Esophagus mucosa (tissue), 1 donor: ENCODE measurements around the gene LSS. TPM values are rescaled to one million over a fixed set of nuclear protein-coding genes. Genes with fewer than 3 reads are reported as not detected.
A peak's percentile ranks its signal among the peaks of the same experiment; 100 is the strongest.
"Not testable (repeated sequence)": the region's sequence is repeated elsewhere in the genome, so short reads cannot be mapped to it uniquely, and the experiment has no call there.

Experiments used
- ATAC-seq: fragments of 200-7000 bp; cut with Tn5 transposase; one replicate; pipeline ENCODE4 v1.9.1; 2020
- total RNA-seq: library from RNA; stranded (reverse); gene quantifications from one replicate; pipeline ENCODE4 v1.2.4, GENCODE V29; 2023
- donor health status: DM: yes; HTN: yes; CAD: no.

The LSS gene
- total RNA-seq, 1 donor from 2014 or later, result 92.6 TPM

GRCh38 chr21:46151989-46152926 lies 76.3 kb downstream of the LSS start:
- ATAC-seq, result no peak

- ATAC-seq, result no peak
These were observed 77.1 kb downstream of the LSS start for GRCh38 chr21:46151261-46151988.

GRCh38 chr21:46150491-46151121 lies 78.0 kb downstream of the LSS start:
- ATAC-seq, result no peak

- ATAC-seq, result no peak
These were observed 78.5 kb downstream of the LSS start for GRCh38 chr21:46150073-46150472.

- no peak for ATAC-seq
These were observed 79.2 kb downstream of the LSS start for GRCh38 chr21:46149205-46149901.

GRCh38 chr21:46148106-46148505 lies 80.5 kb downstream of the LSS start:
- ATAC-seq, result no peak

- ATAC-seq, result peak; percentile 37
These were observed 81.1 kb downstream of the LSS start for GRCh38 chr21:46147429-46147828.

- no peak for ATAC-seq
These were observed 81.7 kb downstream of the LSS start for GRCh38 chr21:46146856-46147255.

GRCh38 chr21:46145840-46146691 lies 82.5 kb downstream of the LSS start:
- ATAC-seq, result no peak

GRCh38 chr21:46145159-46145839 lies 83.3 kb downstream of the LSS start:
- ATAC-seq, result peak; percentile 3

- no peak for ATAC-seq
These were observed 84.0 kb downstream of the LSS start for GRCh38 chr21:46144464-46145070.

GRCh38 chr21:46142582-46143473 lies 85.7 kb downstream of the LSS start:
- ATAC-seq, result no peak

GRCh38 chr21:46141767-46142581 lies 86.6 kb downstream of the LSS start:
- no peak for ATAC-seq

- not testable (repeated sequence) for ATAC-seq
These were observed 88.1 kb downstream of the LSS start for GRCh38 chr21:46140352-46141003.

GRCh38 chr21:46139686-46140085 lies 88.9 kb downstream of the LSS start:
- ATAC-seq, result no peak

- no peak for ATAC-seq
These were observed 90.1 kb downstream of the LSS start for GRCh38 chr21:46138383-46138970.
